Thoracic aorta (tissue), 2 donors: ENCODE data around the gene PATL2. TPM values are rescaled to one million over a fixed set of nuclear protein-coding genes. Genes with fewer than 3 reads are reported as not detected.

Source experiments
- ATAC-seq: fragments of 150-250 bp; one replicate; pipeline ENCODE4 v1.8.0; 2017; ENCODE audit warnings: low read depth; ENCODE audit not compliant: insufficient number of reproducible peaks, low FRiP score
- DNase-seq: peaks from one replicate; pipeline ENCODE4 v3.0.0-alpha.2; 2020; ENCODE audit warnings: low spot score
- H3K27ac ChIP-seq, 2 donors: fragments of 200-600 bp; sonication (generic); 1 replicate in 1 of 2; 2 replicates in 1 of 2; pipeline ENCODE4 v1.5.1; 2016; ENCODE audit warnings: mild to moderate bottlenecking in 2 of 2, moderate library complexity in 2 of 2
- H3K27me3 ChIP-seq: fragments of 200-600 bp; sonication (generic); replicated peaks from 2 replicates; pipeline ENCODE4 v1.6.0; 2016; ENCODE audit warnings: mild to moderate bottlenecking; ENCODE audit not compliant: insufficient read depth
- H3K36me3 ChIP-seq: fragments of 200-600 bp; sonication (generic); one replicate; pipeline ENCODE4 v1.5.1; 2016
- H3K4me1 ChIP-seq, 2 donors: fragments of 200-600 bp; sonication (generic); 1 replicate in 1 of 2; 2 replicates in 1 of 2; pipeline versions ENCODE4 v1.5.1 to v1.6.0; 2016; ENCODE audit warnings: low read depth in 2 of 2, mild to moderate bottlenecking in 1 of 2; ENCODE audit not compliant: control insufficient read depth in 1 of 2
- H3K4me3 ChIP-seq: fragments of 200-600 bp; sonication (generic); 2 replicates; pipeline ENCODE4 v1.5.1; 2016; ENCODE audit warnings: mild to moderate bottlenecking
- H3K9me3 ChIP-seq: fragments of 200-600 bp; sonication (generic); 2 replicates; pipeline ENCODE4 v1.5.1; 2016
- total RNA-seq, 2 donors: library from RNA; depleted of rRNA; stranded (reverse); fragments of >200 nt; gene quantifications; one replicate each; pipeline versions ENCODE4 v1.1.0 to v1.2.3, GENCODE V29; 2016
- TF ChIP-seq, protein P1 (sequence below): fragments of 200-600 bp; sonication (generic); IDR thresholded peaks from one replicate; pipeline ENCODE4 v1.5.1; 2019; ENCODE audit warnings: antibody characterized with exemption

PATL2 gene
- total RNA-seq, 2 donors from 2014 or later, result 1.1 to 1.3 TPM

DNA sequence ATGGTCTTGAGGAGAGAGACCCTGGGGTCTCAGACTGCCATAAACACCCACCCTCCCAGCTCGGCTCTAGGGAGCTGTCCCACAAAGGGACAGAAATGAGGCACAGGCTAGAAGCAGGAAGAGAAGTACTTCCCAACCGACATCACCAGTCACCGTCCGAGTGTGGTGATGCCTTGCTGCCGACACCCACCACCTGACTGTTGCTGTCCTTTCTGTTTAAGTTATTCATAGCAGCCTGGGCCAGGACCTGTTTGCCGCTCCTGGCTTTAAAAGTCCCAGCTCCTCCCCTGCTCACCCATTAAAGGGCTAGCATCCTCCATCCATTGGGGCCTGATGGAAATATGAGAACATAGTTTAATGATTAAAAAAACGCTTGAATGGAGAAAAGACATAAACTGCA lies 34.4 kb downstream of the PATL2 start:
- no peak for ATAC-seq
- no peak for DNase-seq
- no peak overlapping the region for H3K27ac ChIP-seq
- H3K27me3 ChIP-seq, result no peaks in the 10 kb centered on the region
- TF ChIP-seq, protein P1, sequence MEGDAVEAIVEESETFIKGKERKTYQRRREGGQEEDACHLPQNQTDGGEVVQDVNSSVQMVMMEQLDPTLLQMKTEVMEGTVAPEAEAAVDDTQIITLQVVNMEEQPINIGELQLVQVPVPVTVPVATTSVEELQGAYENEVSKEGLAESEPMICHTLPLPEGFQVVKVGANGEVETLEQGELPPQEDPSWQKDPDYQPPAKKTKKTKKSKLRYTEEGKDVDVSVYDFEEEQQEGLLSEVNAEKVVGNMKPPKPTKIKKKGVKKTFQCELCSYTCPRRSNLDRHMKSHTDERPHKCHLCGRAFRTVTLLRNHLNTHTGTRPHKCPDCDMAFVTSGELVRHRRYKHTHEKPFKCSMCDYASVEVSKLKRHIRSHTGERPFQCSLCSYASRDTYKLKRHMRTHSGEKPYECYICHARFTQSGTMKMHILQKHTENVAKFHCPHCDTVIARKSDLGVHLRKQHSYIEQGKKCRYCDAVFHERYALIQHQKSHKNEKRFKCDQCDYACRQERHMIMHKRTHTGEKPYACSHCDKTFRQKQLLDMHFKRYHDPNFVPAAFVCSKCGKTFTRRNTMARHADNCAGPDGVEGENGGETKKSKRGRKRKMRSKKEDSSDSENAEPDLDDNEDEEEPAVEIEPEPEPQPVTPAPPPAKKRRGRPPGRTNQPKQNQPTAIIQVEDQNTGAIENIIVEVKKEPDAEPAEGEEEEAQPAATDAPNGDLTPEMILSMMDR, result no peak
- H3K4me1 ChIP-seq, result no peaks in the 10 kb centered on the region
- H3K4me3 ChIP-seq, result no peak overlapping the region
- H3K36me3 ChIP-seq, result no peaks in the 10 kb centered on the region
- H3K9me3 ChIP-seq, result no peaks in the 10 kb centered on the region

DNA sequence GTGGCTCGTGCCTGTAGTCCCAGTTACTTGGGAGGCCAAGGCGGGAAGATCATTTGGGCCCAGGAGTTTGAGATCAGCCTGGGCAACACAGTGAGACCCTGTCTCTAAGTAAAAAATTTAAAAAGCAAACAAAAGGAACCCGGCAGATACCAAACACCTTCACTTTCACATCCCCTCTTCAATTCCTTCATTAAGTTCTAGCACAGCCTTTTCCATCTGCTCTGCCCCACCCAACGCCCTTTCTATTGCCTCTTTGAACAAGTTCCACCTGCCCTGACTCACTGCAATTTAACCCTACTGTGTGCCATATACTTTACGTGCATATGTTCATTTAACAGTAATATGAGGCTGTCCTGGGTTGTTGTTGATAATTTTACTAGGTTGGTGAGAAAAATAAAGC lies 35.2 kb downstream of the PATL2 start:
- Histone ChIP-seq H3K27ac (no peak overlapping the region), H3K4me1 (no peaks in the 10 kb centered on the region), H3K4me3 (no peak overlapping the region), H3K9me3 (no peaks in the 10 kb centered on the region), H3K36me3 (no peaks in the 10 kb centered on the region), H3K27me3 (no peaks in the 10 kb centered on the region)
- ATAC-seq (no peak), DNase-seq (no peak)
- TF ChIP-seq, protein P1, result no peak

DNA sequence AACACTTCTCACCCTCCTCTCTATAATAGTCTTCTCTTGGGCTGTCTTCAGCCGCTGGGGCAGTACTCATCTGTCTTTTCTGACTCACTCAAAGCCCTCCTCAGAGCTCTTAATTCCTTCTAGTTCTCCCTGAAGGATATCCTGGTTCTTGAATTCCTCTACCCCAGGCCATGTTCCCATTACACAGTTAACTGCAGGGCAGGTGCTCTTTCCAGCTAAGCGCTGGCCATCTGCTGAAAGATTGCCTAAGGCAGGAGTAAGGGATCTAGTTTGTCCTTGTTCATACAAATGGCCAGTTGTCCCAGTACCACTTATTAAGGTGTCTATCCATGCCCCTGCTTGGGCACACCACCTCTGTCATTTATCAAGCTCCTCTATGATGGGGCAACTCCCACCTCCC lies 37.5 kb downstream of the PATL2 start:
- Histone ChIP-seq H3K27ac (no peak overlapping the region), H3K9me3 (no peaks in the 10 kb centered on the region), H3K4me1 (no peaks in the 10 kb centered on the region), H3K36me3 (no peaks in the 10 kb centered on the region), H3K4me3 (no peak overlapping the region), H3K27me3 (no peaks in the 10 kb centered on the region)
- no peak for DNase-seq
- ATAC-seq, result no peak
- TF ChIP-seq, protein P1, result no peak

GRCh38 chr15:44670087-44670950 lies 40.8 kb downstream of the PATL2 start:
- DNase-seq (no peak), ATAC-seq (no peak)
- Histone ChIP-seq H3K9me3 (no peaks in the 10 kb centered on the region), H3K27ac (no peak overlapping the region), H3K4me1 (no peaks in the 10 kb centered on the region), H3K27me3 (no peaks in the 10 kb centered on the region), H3K36me3 (no peaks in the 10 kb centered on the region), H3K4me3 (no peak overlapping the region)
- TF ChIP-seq, protein P1, result no peak

DNA sequence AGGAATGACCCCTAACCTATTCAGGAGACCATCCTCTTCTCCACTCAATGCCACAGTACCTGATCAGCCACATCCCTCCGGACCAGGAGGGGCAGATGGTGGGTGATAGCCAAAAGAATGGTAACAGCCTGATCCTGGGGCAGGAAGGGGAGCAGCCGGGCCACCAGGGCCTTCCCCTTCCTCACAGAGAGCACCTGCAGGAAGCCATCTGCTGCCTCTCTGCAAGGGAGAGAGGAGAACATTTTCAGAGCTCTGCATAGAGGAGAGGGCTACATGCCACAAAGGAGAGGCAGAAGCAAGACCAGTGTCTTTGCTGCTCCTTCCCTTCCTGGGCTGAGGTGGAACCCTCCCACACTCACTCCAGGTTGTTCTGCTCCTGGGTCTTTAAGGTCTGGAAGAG lies 42.2 kb downstream of the PATL2 start:
- Histone ChIP-seq H3K27me3 (no peaks in the 10 kb centered on the region), H3K36me3 (no peaks in the 10 kb centered on the region), H3K9me3 (no peaks in the 10 kb centered on the region), H3K4me1 (peaks cover 1 to 4% of the 10 kb centered on the region in 2 donors), H3K27ac (no peak overlapping the region), H3K4me3 (no peak overlapping the region)
- TF ChIP-seq, protein P1, result no peak
- no peak for ATAC-seq
- no peak for DNase-seq
